K562 (cell line): ENCODE data around the gene ANO9. TPM values are rescaled to one million over a fixed set of nuclear protein-coding genes. Genes with fewer than 3 reads are reported as not detected.

Source experiments
- ATAC-seq: fragments of 200-7000 bp; cut with Tn5 transposase; 3 replicates; pipeline ENCODE4 v1.9.1; 2020; ENCODE audit warnings: moderate library complexity
- BruUV-seq: library from RNA; stranded (reverse); fragments of 400-500 nt; replicated peaks from 2 replicates; lab custom pipeline; 2021; lab: Mats Ljungman, UMichigan
- CTCF ChIA-PET: fragments of 300-600 bp; formaldehyde crosslinking; extraction: SDS; loops from one replicate; lab custom pipeline; 2021; ENCODE audit warnings: low intra/inter-chr PET ratio; lab: Yijun Ruan, JAX
- POLR2A ChIA-PET: fragments of 300-600, 350-650 bp; sonication (Branson Sonifier 250); formaldehyde crosslinking; extraction: SDS; loops from one replicate; lab custom pipeline; 2021; ENCODE audit warnings: antibody characterized with exemption, inconsistent platforms; lab: Yijun Ruan, JAX
- DNase-seq, 4 experiments: peaks; one replicate each; pipeline versions ENCODE4 v3.0.0 to v3.0.0-alpha.2; 2011 to 2018; ENCODE audit warnings: low spot score in 3 of 4, mixed read lengths in 3 of 4; ENCODE audit errors: extremely low read depth in 1 of 4
- FAIRE-seq: peaks from 2 replicates; lab custom pipeline; 2011; peaks lifted over from hg19 to GRCh38; lab: Jason Lieb, UNC
- H2AFZ ChIP-seq: 2 replicates; pipeline ENCODE4 v1.6.0; 2011; ENCODE audit warnings: low read depth, low read length, control low read depth, inconsistent platforms
- H3K27ac ChIP-seq: fragments of 200-600 bp; 3 replicates; pipeline ENCODE4 v1.8.0; 2011; ENCODE audit warnings: low read depth, mild to moderate bottlenecking, control low read depth, inconsistent platforms, low read length, moderate library complexity, mixed read lengths; ENCODE audit errors: extremely low read depth
- H3K27me3 ChIP-seq, 2 experiments: fragments of 300-600 bp in 1 of 2; 2 replicates in 1 of 2; 3 replicates in 1 of 2; pipeline versions ENCODE4 v1.6.0 to v1.8.0; 2011; ENCODE audit warnings: inconsistent platforms in 2 of 2, low read length in 2 of 2, mild to moderate bottlenecking in 1 of 2, mixed read lengths in 1 of 2, moderate library complexity in 1 of 2; ENCODE audit not compliant: control insufficient read depth in 2 of 2, insufficient read depth in 2 of 2
- H3K36me3 ChIP-seq: fragments of 300-600 bp; 3 replicates; pipeline ENCODE4 v1.8.0; 2011; ENCODE audit warnings: mild to moderate bottlenecking, low read length, inconsistent platforms; ENCODE audit not compliant: control insufficient read depth, insufficient read depth
- H3K4me1 ChIP-seq, 2 experiments: fragments of 200-600 bp in 1 of 2; replicated peaks in 1 of 2; 2 replicates in 1 of 2; 3 replicates in 1 of 2; pipeline versions ENCODE4 v1.5.1 to v1.8.0; 2011; ENCODE audit warnings: inconsistent platforms in 2 of 2, low read length in 2 of 2, mild to moderate bottlenecking in 1 of 2, mixed read lengths in 1 of 2, moderate library complexity in 1 of 2; ENCODE audit not compliant: control insufficient read depth in 2 of 2, insufficient read depth in 2 of 2
- H3K4me2 ChIP-seq: 2 replicates; pipeline ENCODE4 v1.6.1; 2011; ENCODE audit warnings: low read length, control low read depth, inconsistent platforms, mixed read lengths; ENCODE audit not compliant: insufficient read depth
- H3K4me3 ChIP-seq: fragments of 200-600 bp; sonication (generic), shearing (Covaris generic); 2 replicates; pipeline ENCODE4 v1.5.1; 2016; ENCODE audit warnings: control low read depth, inconsistent platforms
- H3K79me2 ChIP-seq: fragments of 200-600 bp; 3 replicates; pipeline ENCODE4 v1.8.0; 2011; ENCODE audit warnings: low read length, inconsistent platforms; ENCODE audit not compliant: control insufficient read depth, insufficient read depth
- H3K9ac ChIP-seq, 2 experiments: 2 replicates each; pipeline versions ENCODE4 v1.6.0 to v1.6.1; 2011; ENCODE audit warnings: low read depth in 2 of 2, low read length in 2 of 2, control low read depth in 1 of 2, inconsistent platforms in 1 of 2, mild to moderate bottlenecking in 1 of 2, mixed read lengths in 1 of 2; ENCODE audit not compliant: insufficient read depth in 1 of 2
- H3K9me1 ChIP-seq: one replicate; pipeline ENCODE4 v1.6.0; 2011; ENCODE audit warnings: inconsistent platforms, mild to moderate bottlenecking, low read length, moderate library complexity; ENCODE audit not compliant: control insufficient read depth, insufficient read depth
- H3K9me3 ChIP-seq: replicated peaks from 2 replicates; pipeline ENCODE4 v1.5.1; 2011; ENCODE audit warnings: low read depth, low read length, inconsistent platforms; ENCODE audit not compliant: control insufficient read depth, insufficient read depth
- H4K20me1 ChIP-seq: replicated peaks from 2 replicates; pipeline ENCODE4 v1.6.1; 2011; ENCODE audit warnings: low read length, inconsistent platforms, mixed read lengths; ENCODE audit not compliant: control insufficient read depth, insufficient read depth
- ADNP ChIP-seq: fragments of 200-800 bp; sonication (Bioruptor generic); IDR thresholded peaks from 2 replicates; pipeline ENCODE4 v1.6.1; 2016; ENCODE audit warnings: missing genetic modification characterization, missing compliant biosample characterization
- BCL6 ChIP-seq: fragments of 250-450 bp; sonication (Bioruptor Pico); IDR thresholded peaks from 2 replicates; pipeline ENCODE4 v1.4.0; 2020
- EGR1 ChIP-seq: fragments of 450-650 bp; conservative IDR thresholded peaks from 2 replicates; pipeline ENCODE4 v1.6.1; 2017; ENCODE audit warnings: mild to moderate bottlenecking
- EP300 ChIP-seq: IDR thresholded peaks from 2 replicates; pipeline ENCODE4 v1.6.1; 2012; ENCODE audit warnings: low read length, improper control_type of control experiment
- GATAD2A ChIP-seq: fragments of 450-650 bp; IDR thresholded peaks from 2 replicates; pipeline ENCODE4 v1.6.1; 2017
- MAFG ChIP-seq: fragments of 450-650 bp; conservative IDR thresholded peaks from 2 replicates; pipeline ENCODE4 v1.6.1; 2016; ENCODE audit warnings: missing genetic modification characterization, missing compliant biosample characterization
- NCOA4 ChIP-seq: fragments of 450-650 bp; IDR thresholded peaks from 2 replicates; pipeline ENCODE4 v1.6.1; 2018; ENCODE audit warnings: mild to moderate bottlenecking; ENCODE audit not compliant: partially characterized antibody
- PHB ChIP-seq: fragments of 250-450 bp; sonication (Bioruptor Pico); IDR thresholded peaks from 2 replicates; pipeline ENCODE4 v1.5.0; 2021
- SETDB1 ChIP-seq: IDR thresholded peaks from one replicate; pipeline ENCODE4 v1.6.1; 2012; ENCODE audit warnings: low read length, control low read depth, inconsistent platforms
- SMAD1 ChIP-seq: fragments of 150-350 bp; IDR thresholded peaks from 2 replicates; pipeline ENCODE4 v1.6.1; 2014; ENCODE audit warnings: low read length, low read depth; ENCODE audit not compliant: partially characterized antibody
- ZNF316 ChIP-seq: fragments of 450-650 bp; IDR thresholded peaks from 2 replicates; pipeline ENCODE4 v1.6.1; 2016
- ZNF57 ChIP-seq: fragments of 450-650 bp; formaldehyde crosslinking; IDR thresholded peaks from 2 replicates; pipeline ENCODE4 v1.4.0; 2020; ENCODE audit warnings: mild to moderate bottlenecking, moderate library complexity
- WGBS: fragments of 100-300 bp; shearing (Covaris generic); methylation state at CpG from one replicate; pipeline ENCODE4 v1.1.6; 2016; ENCODE audit warnings: low coverage, mixed read lengths; ENCODE audit not compliant: insufficient coverage; ENCODE audit errors: missing lambda C conversion rate; 5-methylcytosine and 5-hydroxymethylcytosine counted together
- in situ Hi-C: fragments of 300-500 bp; cut with MboI; formaldehyde crosslinking; loops from 4 replicates; pipeline ENCODE4 v1.15.0; 2018; ENCODE audit warnings: inconsistent platforms, mixed read lengths
- intact Hi-C: fragments of 100-400 bp; cut with micrococcal nuclease; formaldehyde crosslinking; loops from 2 replicates; pipeline ENCODE4 v1.14.2; 2022
- polyA plus RNA-seq, 8 experiments: library from polyadenylated mRNA; depleted of rRNA in 4 of 8; stranded (reverse) in 5 of 8; unstranded in 3 of 8; fragments of >200 nt; fragmentation: Nextera tagmentation in 2 of 8; fragmentation: Illumina TruSeq in 1 of 8; extraction: Ambion mirVana in 2 of 8; extraction: Trizol in 1 of 8; gene quantifications; 2 replicates each; pipeline versions ENCODE4 v1.2.1 to v1.2.3, GENCODE V29; 2011 to 2014; ENCODE audit warnings: inconsistent platforms in 1 of 8, missing spikeins in 1 of 8
- total RNA-seq, 7 experiments: library from RNA; depleted of rRNA in 6 of 7; stranded (reverse); fragments of >200 nt in 6 of 7; fragmentation: Illumina TruSeq in 2 of 7; extraction: Trizol in 2 of 7; gene quantifications; 2 replicates each; pipeline versions ENCODE4 v1.2.1 to v1.2.3, GENCODE V29; 2011 to 2021; ENCODE audit warnings: low replicate concordance in 1 of 7

Gene ANO9
- total and polyA plus RNA-seq, 9 of the 15 experiments (the other 6 are each of a cell fraction or from before 2014, with no cell fraction given): 0.20 to 14.5 (median 4.5) TPM

DNA sequence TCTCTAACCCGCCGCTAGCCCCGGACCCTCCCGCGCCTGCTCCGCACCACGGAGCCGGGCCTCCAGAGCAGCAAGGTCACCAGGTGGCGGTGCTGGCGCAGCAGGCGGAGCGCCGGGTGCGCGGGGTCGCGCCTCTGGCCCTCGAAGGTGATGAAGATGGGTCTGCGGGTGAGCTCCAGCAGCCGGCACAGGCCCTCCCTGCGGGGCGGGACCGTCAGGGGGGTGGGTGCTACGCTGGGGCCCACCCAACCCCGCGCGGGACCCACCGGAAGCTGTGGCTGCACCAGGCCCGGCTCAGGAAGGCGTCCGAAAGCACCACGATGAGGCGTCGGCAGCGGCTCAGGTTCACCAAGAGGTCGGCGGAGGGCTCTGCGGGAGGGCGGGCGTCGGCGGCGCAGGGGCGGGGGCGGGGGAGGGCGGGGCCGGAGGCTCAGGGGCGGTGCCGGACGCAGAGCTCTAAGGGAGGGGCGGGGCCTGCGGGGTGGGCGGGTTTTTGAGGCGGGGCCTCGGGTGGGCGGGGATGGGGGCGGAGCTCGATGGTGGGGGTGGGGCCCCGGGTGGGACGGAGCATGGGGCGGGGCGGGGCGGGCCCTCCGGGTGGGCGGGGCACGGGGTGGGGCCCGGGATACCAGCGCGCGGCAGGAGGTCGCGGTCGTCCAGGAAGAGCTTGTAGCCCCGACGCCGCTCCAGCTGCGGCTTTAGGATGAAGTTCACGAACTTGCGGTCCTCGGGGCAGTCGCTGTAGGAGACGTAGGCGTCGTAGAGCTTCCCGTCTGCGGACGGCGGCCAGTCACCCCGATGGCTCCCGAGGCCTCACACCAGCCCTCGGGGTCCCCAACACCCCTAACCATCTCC lies 34.8 kb downstream of the ANO9 start:
- H3K27me3 ChIP-seq: no peaks in the 10 kb centered on the region
- H3K4me1 ChIP-seq: peaks cover 6 to 60% of the 10 kb centered on the region in 2 experiments; a peak in 3 of 5 replicates
- 3% methylated on average over 37 of the region's 91 CpGs for WGBS
- H3K4me3 ChIP-seq: peak overlapping the region; percentile 52
- in situ Hi-C loops: no loop called here
- peak overlapping the region; percentile 69 to 92; a peak in 3 of 4 replicates for H3K9ac ChIP-seq
- H4K20me1 ChIP-seq: no peaks in the 10 kb centered on the region
- CTCF ChIA-PET: interaction anchor here (0.9 to 1.0 kb wide), 2 partner anchors 111 kb away, joined by 3 to 6 read pairs; no protein-coding TSS in a partner anchor
- POLR2A ChIA-PET: interaction anchor here (0.7 to 1.2 kb wide), 5 partner anchors 9 to 43 kb away, joined by 3 to 4 read pairs (median 3); partner anchors contain the start of genes PKP3 and PTDSS2
- no peaks in the 10 kb centered on the region for H3K9me3 ChIP-seq
- peaks cover 11% of the 10 kb centered on the region; the same call in 2 of the 3 replicates for H3K79me2 ChIP-seq
- H3K4me2 ChIP-seq: peak overlapping the region; percentile 63
- DNase-seq: peak; percentile 94 to 97 (median 95)
- FAIRE-seq: peak; percentile 74
- peak; percentile 89 for ATAC-seq
- peaks cover 31% of the 10 kb centered on the region; the same call in 1 of the 3 replicates for H3K36me3 ChIP-seq
- peak overlapping the region; percentile 87 for H3K27ac ChIP-seq
- peak overlapping the region; percentile 82 for H2AFZ ChIP-seq
- H3K9me1 ChIP-seq: no peaks in the 10 kb centered on the region
- no TSS peak for BruUV-seq
- intact Hi-C loops: loop anchor here (2.0 kb wide), 1 partner anchor 42 kb away; no protein-coding TSS in a partner anchor
- TF ChIP-seq NCOA4 (no peak), PHB (no peak), SMAD1 (no peak), BCL6 (CRISPR knock-in tag) (no peak), EP300 (no peak), SETDB1 (no peak), ZNF57 (CRISPR knock-in tag) (no peak), ADNP (tag) (no peak), GATAD2A (0 out of 2 replicates have a peak, but pooled peaks have one; percentile 53), MAFG (no peak), ZNF316 (no peak), EGR1 (peak; percentile 62)
